Right atrium auricular region (tissue), 2 donors: ENCODE measurements around the gene KRT3. TPM values are rescaled to one million over a fixed set of nuclear protein-coding genes. Genes with fewer than 3 reads are reported as not detected.

Source experiments
- DNase-seq: peaks from one replicate; pipeline ENCODE4 v3.0.0-alpha.2; 2019; ENCODE audit warnings: low spot score
- H3K27ac ChIP-seq, 2 donors: fragments of 200-600 bp; sonication (generic); 1 replicate in 1 of 2; 2 replicates in 1 of 2; pipeline ENCODE4 v1.5.1; 2016 to 2019
- H3K27me3 ChIP-seq, 2 donors: fragments of 200-600 bp; sonication (generic); one replicate each; pipeline versions ENCODE4 v1.5.1 to v1.6.0; 2017 to 2019
- H3K36me3 ChIP-seq: fragments of 200-600 bp; sonication (generic); one replicate; pipeline ENCODE4 v1.5.1; 2016
- H3K4me1 ChIP-seq, 2 donors: fragments of 200-600 bp; sonication (generic); one replicate each; pipeline versions ENCODE4 v1.5.1 to v1.6.0; 2017 to 2019
- H3K4me3 ChIP-seq, 2 donors: fragments of 200-600 bp; sonication (generic); 1 replicate in 1 of 2; 2 replicates in 1 of 2; pipeline ENCODE4 v1.5.1; 2017 to 2019; ENCODE audit warnings: mild to moderate bottlenecking in 1 of 2, moderate library complexity in 1 of 2
- H3K9me3 ChIP-seq, 2 donors: fragments of 200-600 bp; sonication (generic); one replicate each; pipeline ENCODE4 v1.5.1; 2019
- total RNA-seq, 2 donors: library from RNA; depleted of rRNA; stranded (reverse); fragments of >200 nt; gene quantifications; one replicate each; pipeline ENCODE4 v1.1.0, GENCODE V29; 2016
- TF ChIP-seq, protein P1 (sequence below), 2 donors: fragments of 200-600 bp; sonication (generic); IDR thresholded peaks; one replicate each; pipeline ENCODE4 v1.5.1; 2019; ENCODE audit warnings: antibody characterized with exemption in 2 of 2

Gene KRT3
- total RNA-seq, 2 donors from 2014 or later = not detected

- Histone ChIP-seq H3K27me3 (no peaks in the 10 kb centered on the region), H3K9me3 (no peaks in the 10 kb centered on the region), H3K4me3 (no peak overlapping the region), H3K36me3 (no peaks in the 10 kb centered on the region), H3K4me1 (no peaks in the 10 kb centered on the region), H3K27ac (no peak overlapping the region)
- TF ChIP-seq, protein P1, sequence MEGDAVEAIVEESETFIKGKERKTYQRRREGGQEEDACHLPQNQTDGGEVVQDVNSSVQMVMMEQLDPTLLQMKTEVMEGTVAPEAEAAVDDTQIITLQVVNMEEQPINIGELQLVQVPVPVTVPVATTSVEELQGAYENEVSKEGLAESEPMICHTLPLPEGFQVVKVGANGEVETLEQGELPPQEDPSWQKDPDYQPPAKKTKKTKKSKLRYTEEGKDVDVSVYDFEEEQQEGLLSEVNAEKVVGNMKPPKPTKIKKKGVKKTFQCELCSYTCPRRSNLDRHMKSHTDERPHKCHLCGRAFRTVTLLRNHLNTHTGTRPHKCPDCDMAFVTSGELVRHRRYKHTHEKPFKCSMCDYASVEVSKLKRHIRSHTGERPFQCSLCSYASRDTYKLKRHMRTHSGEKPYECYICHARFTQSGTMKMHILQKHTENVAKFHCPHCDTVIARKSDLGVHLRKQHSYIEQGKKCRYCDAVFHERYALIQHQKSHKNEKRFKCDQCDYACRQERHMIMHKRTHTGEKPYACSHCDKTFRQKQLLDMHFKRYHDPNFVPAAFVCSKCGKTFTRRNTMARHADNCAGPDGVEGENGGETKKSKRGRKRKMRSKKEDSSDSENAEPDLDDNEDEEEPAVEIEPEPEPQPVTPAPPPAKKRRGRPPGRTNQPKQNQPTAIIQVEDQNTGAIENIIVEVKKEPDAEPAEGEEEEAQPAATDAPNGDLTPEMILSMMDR (IDR thresholded peaks at IDR 0.05) = no peak
- DNase-seq = no peak
Observed at GRCh38 chr12:52805739-52806138, 9.8 kb upstream of the KRT3 start.

GRCh38 chr12:52805000-52805399 lies 9.1 kb upstream of the KRT3 start:
- TF ChIP-seq, protein P1 (IDR thresholded peaks at IDR 0.05) = no peak
- Histone ChIP-seq H3K27ac (no peak overlapping the region), H3K4me1 (no peaks in the 10 kb centered on the region), H3K4me3 (no peak overlapping the region), H3K9me3 (no peaks in the 10 kb centered on the region), H3K36me3 (no peaks in the 10 kb centered on the region), H3K27me3 (no peaks in the 10 kb centered on the region)
- no peak for DNase-seq

DNA sequence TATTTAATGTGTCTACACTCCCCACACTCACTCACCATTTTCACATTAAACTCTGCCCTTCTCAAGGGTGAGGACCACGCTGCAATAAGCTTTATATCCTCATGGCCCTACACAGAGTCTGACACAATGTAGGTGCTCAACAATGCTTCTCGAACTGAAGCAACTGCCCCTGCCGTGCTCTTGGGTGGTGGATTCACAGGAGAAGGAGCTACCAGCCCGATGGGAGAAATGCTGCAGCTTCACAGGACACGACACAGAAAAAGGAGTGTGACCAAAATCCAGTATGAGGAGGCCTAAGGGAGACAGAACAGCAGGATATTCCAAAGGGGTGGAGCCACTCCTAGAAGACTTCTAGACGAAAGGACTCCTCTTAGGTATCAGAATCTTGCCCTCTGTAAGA lies 6.5 kb upstream of the KRT3 start:
- TF ChIP-seq, protein P1 (IDR thresholded peaks at IDR 0.05) = no peak
- Histone ChIP-seq H3K4me1 (no peaks in the 10 kb centered on the region), H3K9me3 (no peaks in the 10 kb centered on the region), H3K27me3 (no peaks in the 10 kb centered on the region), H3K4me3 (no peak overlapping the region), H3K27ac (no peak overlapping the region), H3K36me3 (no peaks in the 10 kb centered on the region)
- DNase-seq = no peak

DNA sequence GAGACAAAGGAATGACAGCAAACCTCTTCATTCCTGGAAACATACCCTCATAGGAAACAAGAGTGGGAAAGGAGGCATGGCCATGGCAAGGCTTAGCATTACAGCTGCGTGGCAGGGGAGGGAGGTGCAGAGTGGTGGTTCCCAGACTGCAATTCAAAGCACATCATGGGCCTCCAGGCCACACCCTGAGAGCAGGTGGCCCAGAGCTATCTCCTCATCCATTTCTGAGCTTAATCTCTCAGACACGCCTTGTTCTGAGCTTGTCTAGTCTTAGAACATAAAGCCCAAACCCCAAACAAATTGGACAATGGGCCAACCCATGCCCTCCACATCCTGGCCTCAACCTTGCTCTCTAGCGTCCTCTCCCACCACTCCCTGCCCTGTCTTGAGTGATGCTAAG lies 5.9 kb upstream of the KRT3 start:
- Histone ChIP-seq H3K36me3 (no peaks in the 10 kb centered on the region), H3K4me3 (no peak overlapping the region), H3K9me3 (no peaks in the 10 kb centered on the region), H3K4me1 (no peaks in the 10 kb centered on the region), H3K27me3 (no peaks in the 10 kb centered on the region), H3K27ac (no peak overlapping the region)
- TF ChIP-seq, protein P1 (IDR thresholded peaks at IDR 0.05) = no peak
- DNase-seq = no peak

DNA sequence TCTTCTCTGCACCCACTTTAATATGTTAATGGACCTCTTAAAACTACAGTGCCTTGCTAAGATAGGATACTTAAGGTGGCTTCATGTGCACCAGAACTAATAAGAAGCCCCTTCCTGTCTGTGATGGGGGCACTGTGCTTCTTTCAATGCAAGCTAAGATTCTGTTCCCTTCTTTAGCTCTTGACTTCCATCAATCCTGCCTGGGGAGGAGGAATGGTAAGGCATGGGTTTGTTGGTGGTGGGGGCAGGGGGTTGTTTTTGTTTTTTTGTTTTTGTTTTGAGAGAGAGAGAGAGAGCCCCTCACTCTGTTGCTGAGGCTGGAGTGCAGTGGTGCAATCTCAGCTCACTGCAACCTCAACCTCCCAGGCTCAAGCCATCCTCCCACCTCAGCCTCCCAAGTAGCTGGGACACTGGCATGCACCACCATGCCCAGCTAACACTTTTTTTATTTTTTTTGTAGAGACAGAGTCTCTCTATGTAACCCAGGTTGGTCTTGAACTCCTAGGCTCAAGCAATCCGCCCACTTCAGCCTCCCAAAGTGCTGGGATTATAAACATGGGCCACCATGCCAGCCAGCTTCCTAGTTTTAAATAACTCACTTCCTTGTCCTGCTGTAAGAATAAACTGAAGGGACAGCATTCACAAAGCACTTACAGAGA lies 4.5 kb upstream of the KRT3 start:
- TF ChIP-seq, protein P1 (IDR thresholded peaks at IDR 0.05) = no peak
- Histone ChIP-seq H3K27me3 (no peaks in the 10 kb centered on the region), H3K36me3 (no peaks in the 10 kb centered on the region), H3K27ac (no peak overlapping the region), H3K4me3 (no peak overlapping the region), H3K9me3 (no peaks in the 10 kb centered on the region), H3K4me1 (no peaks in the 10 kb centered on the region)
- no peak for DNase-seq
